IMR-90 (cell line): ENCODE measurements around the gene MYH11. TPM values are rescaled to one million over a fixed set of nuclear protein-coding genes. Genes with fewer than 3 reads are reported as not detected.
A peak's percentile ranks its signal among the peaks of the same experiment; 100 is the strongest.

Source experiments
- ATAC-seq: fragments of 200-7000 bp; cut with Tn5 transposase; 2 replicates; pipeline ENCODE4 v1.9.1; 2020; ENCODE audit warnings: low read depth, mild to moderate bottlenecking, moderate library complexity
- BruUV-seq: library from RNA; stranded (reverse); fragments of 400-500 nt; replicated peaks from 2 replicates; lab custom pipeline; 2021; lab: Mats Ljungman, UMichigan
- CTCF ChIA-PET: fragments of 300-600 bp; formaldehyde crosslinking; extraction: SDS; loops from one replicate; lab custom pipeline; 2021; ENCODE audit warnings: antibody characterized with exemption; lab: Yijun Ruan, JAX
- POLR2A ChIA-PET: fragments of 300-600 bp; sonication (Branson Sonifier 250); formaldehyde crosslinking; loops from one replicate; lab custom pipeline; 2022; ENCODE audit warnings: antibody characterized with exemption; ENCODE audit not compliant: unreplicated experiment; lab: Charles Lee
- DNase-seq: peaks from one replicate; pipeline ENCODE4 v3.0.0; 2013
- H2AFZ ChIP-seq: replicated peaks from 2 replicates; pipeline ENCODE3; 2013; ENCODE audit warnings: low read length, mild to moderate bottlenecking; ENCODE audit not compliant: poor library complexity
- H2AK5ac ChIP-seq: 2 replicates; pipeline ENCODE4 v1.6.1; 2013; ENCODE audit warnings: low read depth, low read length, inconsistent platforms
- H2AK9ac ChIP-seq: replicated peaks from 2 replicates; pipeline ENCODE3; 2013; ENCODE audit warnings: mild to moderate bottlenecking, low read depth, low read length, moderate library complexity; ENCODE audit not compliant: poor library complexity
- H2BK120ac ChIP-seq: 2 replicates; pipeline ENCODE4 v1.6.1; 2013; ENCODE audit warnings: low read depth, low read length, inconsistent platforms
- H2BK15ac ChIP-seq: 3 replicates; pipeline ENCODE4 v1.6.1; 2013; ENCODE audit warnings: low read depth, low read length, inconsistent platforms
- H2BK20ac ChIP-seq: 2 replicates; pipeline ENCODE4 v1.6.1; 2013; ENCODE audit warnings: low read depth, mild to moderate bottlenecking, inconsistent platforms, low read length, moderate library complexity
- H2BK5ac ChIP-seq: 2 replicates; pipeline ENCODE4 v1.6.1; 2013; ENCODE audit warnings: mild to moderate bottlenecking, low read depth, low read length, inconsistent platforms; ENCODE audit not compliant: poor library complexity, severe bottlenecking
- H3K14ac ChIP-seq: replicated peaks from 2 replicates; pipeline ENCODE4 v1.6.1; 2013; ENCODE audit warnings: low read depth, low read length, inconsistent platforms
- H3K18ac ChIP-seq: 2 replicates; pipeline ENCODE4 v1.6.1; 2013; ENCODE audit warnings: low read depth, low read length, control low read depth
- H3K23ac ChIP-seq: 2 replicates; pipeline ENCODE4 v1.6.1; 2013; ENCODE audit warnings: low read depth, low read length, inconsistent platforms
- H3K27ac ChIP-seq: 2 replicates; pipeline ENCODE4 v1.5.1; 2013; ENCODE audit warnings: mild to moderate bottlenecking, control low read depth, low read length; ENCODE audit not compliant: insufficient read depth
- H3K27me3 ChIP-seq: 2 replicates; pipeline ENCODE4 v1.6.1; 2013; ENCODE audit warnings: low read length; ENCODE audit not compliant: control insufficient read depth, insufficient read depth
- H3K36me3 ChIP-seq: 2 replicates; pipeline ENCODE4 v1.6.1; 2013; ENCODE audit warnings: low read length, mixed read lengths; ENCODE audit not compliant: control insufficient read depth, insufficient read depth
- H3K4ac ChIP-seq: 2 replicates; pipeline ENCODE4 v1.6.1; 2013; ENCODE audit warnings: low read depth, low read length, inconsistent platforms
- H3K4me1 ChIP-seq: 2 replicates; pipeline ENCODE4 v1.6.1; 2013; ENCODE audit warnings: low read length, mixed read lengths; ENCODE audit not compliant: control insufficient read depth, insufficient read depth
- H3K4me2 ChIP-seq: 2 replicates; pipeline ENCODE4 v1.6.1; 2013; ENCODE audit warnings: low read depth, mild to moderate bottlenecking, control low read depth, low read length, moderate library complexity
- H3K4me3 ChIP-seq: 2 replicates; pipeline ENCODE4 v1.5.1; 2013; ENCODE audit warnings: low read depth, mild to moderate bottlenecking, control low read depth, low read length, moderate library complexity; ENCODE audit not compliant: insufficient read depth
- H3K56ac ChIP-seq: 2 replicates; pipeline ENCODE4 v1.6.1; 2013; ENCODE audit warnings: low read length, inconsistent platforms; ENCODE audit not compliant: insufficient read depth; ENCODE audit errors: extremely low read depth
- H3K79me1 ChIP-seq, 2 experiments: 2 replicates each; pipeline ENCODE4 v1.6.1; 2013; ENCODE audit warnings: low read length in 2 of 2, inconsistent platforms in 1 of 2, low read depth in 1 of 2
- H3K9ac ChIP-seq: 2 replicates; pipeline ENCODE4 v1.6.1; 2013; ENCODE audit warnings: low read depth, low read length, control low read depth
- H3K9me1 ChIP-seq: 2 replicates; pipeline ENCODE4 v1.6.1; 2013; ENCODE audit warnings: low read length, inconsistent platforms; ENCODE audit not compliant: insufficient read depth
- H3K9me3 ChIP-seq: 2 replicates; pipeline ENCODE4 v1.6.1; 2013; ENCODE audit warnings: low read length; ENCODE audit not compliant: control insufficient read depth, insufficient read depth
- H4K20me1 ChIP-seq: 2 replicates; pipeline ENCODE4 v1.6.1; 2013; ENCODE audit warnings: low read length, inconsistent platforms; ENCODE audit not compliant: insufficient read depth
- H4K5ac ChIP-seq: 2 replicates; pipeline ENCODE4 v1.6.1; 2013; ENCODE audit warnings: mild to moderate bottlenecking, low read depth, low read length, control low read depth
- H4K8ac ChIP-seq, 2 experiments: 2 replicates each; pipeline ENCODE4 v1.6.1; 2013; ENCODE audit warnings: low read depth in 2 of 2, low read length in 2 of 2, control low read depth in 1 of 2, inconsistent platforms in 1 of 2
- H4K91ac ChIP-seq: 2 replicates; pipeline ENCODE4 v1.6.1; 2013; ENCODE audit warnings: low read depth, low read length, inconsistent platforms; ENCODE audit not compliant: insufficient read depth
- BHLHE40 ChIP-seq: fragments of 150-350 bp; IDR thresholded peaks from 2 replicates; pipeline ENCODE4 v1.6.1; 2016; ENCODE audit warnings: mild to moderate bottlenecking, low read depth, low read length
- CHD1 ChIP-seq: IDR thresholded peaks from 2 replicates; pipeline ENCODE4 v1.6.1; 2012; ENCODE audit warnings: low read depth, low read length, improper control_type of control experiment
- CTCF ChIP-seq: conservative IDR thresholded peaks from 2 replicates; pipeline ENCODE4 v1.5.1; 2012; ENCODE audit warnings: mild to moderate bottlenecking, low read depth, low read length, improper control_type of control experiment
- ELK1 ChIP-seq: fragments of 150-350 bp; IDR thresholded peaks from 2 replicates; pipeline ENCODE4 v1.6.1; 2016; ENCODE audit warnings: low read depth, mild to moderate bottlenecking, low read length, moderate library complexity, borderline replicate concordance
- FOS ChIP-seq: fragments of 150-350 bp; IDR thresholded peaks from 2 replicates; pipeline ENCODE4 v1.6.1; 2016; ENCODE audit warnings: low read depth, low read length
- MAFK ChIP-seq: IDR thresholded peaks from 2 replicates; pipeline ENCODE4 v1.6.1; 2012; ENCODE audit warnings: low read depth, low read length, improper control_type of control experiment
- MAZ ChIP-seq: IDR thresholded peaks from 2 replicates; pipeline ENCODE4 v1.6.1; 2012; ENCODE audit warnings: low read depth, mild to moderate bottlenecking, low read length, improper control_type of control experiment, moderate library complexity, borderline replicate concordance
- MXI1 ChIP-seq: IDR thresholded peaks from 2 replicates; pipeline ENCODE4 v1.6.1; 2012; ENCODE audit warnings: low read depth, mild to moderate bottlenecking, low read length, moderate library complexity, borderline replicate concordance
- NFE2L2 ChIP-seq: fragments of 150-350 bp; IDR thresholded peaks from 2 replicates; pipeline ENCODE4 v1.6.1; 2016; ENCODE audit warnings: low read depth, mild to moderate bottlenecking, low read length
- POLR2A ChIP-seq: IDR thresholded peaks from 2 replicates; pipeline ENCODE4 v1.6.1; 2012; ENCODE audit warnings: mild to moderate bottlenecking, low read depth, low read length
- RAD21 ChIP-seq: IDR thresholded peaks from 2 replicates; pipeline ENCODE4 v1.6.1; 2012; ENCODE audit warnings: low read length, improper control_type of control experiment
- RCOR1 ChIP-seq: IDR thresholded peaks from 2 replicates; pipeline ENCODE4 v1.6.1; 2012; ENCODE audit warnings: mild to moderate bottlenecking, low read length, improper control_type of control experiment; ENCODE audit not compliant: insufficient replicate concordance
- RFX5 ChIP-seq: IDR thresholded peaks from 2 replicates; pipeline ENCODE4 v1.8.0; 2012; ENCODE audit warnings: low read depth, mild to moderate bottlenecking, low read length, moderate library complexity
- SMC3 ChIP-seq: fragments of 150-350 bp; IDR thresholded peaks from 2 replicates; pipeline ENCODE4 v1.6.1; 2016; ENCODE audit warnings: low read depth, mild to moderate bottlenecking, antibody characterized with exemption, low read length, moderate library complexity
- USF2 ChIP-seq: fragments of 150-350 bp; IDR thresholded peaks from 2 replicates; pipeline ENCODE4 v1.6.1; 2017; ENCODE audit warnings: mild to moderate bottlenecking, antibody characterized with exemption, low read length, low read depth
- WGBS, 2 experiments: methylation state at CpG; one replicate each; pipeline versions ENCODE4 v1.1.5 to v1.1.7; 2013; ENCODE audit warnings: missing lambda C conversion rate in 2 of 2; ENCODE audit not compliant: insufficient read length in 1 of 2; ENCODE audit errors: extremely low coverage in 2 of 2; 5-methylcytosine and 5-hydroxymethylcytosine counted together
- dilution Hi-C: fragments of 300-500 bp; cut with HindIII; formaldehyde crosslinking; loops from one replicate; pipeline ENCODE4 v1.14.3; 2018; ENCODE audit warnings: low sequenced_read_pairs; ENCODE audit not compliant: unreplicated experiment
- in situ Hi-C: fragments of 300-500 bp; cut with MboI; formaldehyde crosslinking; loops from 3 replicates; pipeline ENCODE4 v1.14.3; 2019; ENCODE audit warnings: low sequenced_read_pairs, inconsistent platforms, mixed read lengths
- intact Hi-C: fragments of 100-400 bp; cut with micrococcal nuclease; formaldehyde crosslinking; loops from 2 replicates; pipeline ENCODE4 v1.10.0; 2022
- polyA plus RNA-seq, 3 experiments: library from polyadenylated mRNA; depleted of rRNA; stranded (reverse); fragments of >200 nt; gene quantifications; 2 replicates each; pipeline ENCODE4 v1.2.3, GENCODE V29; 2012; ENCODE audit warnings: low replicate concordance in 1 of 3
- total RNA-seq: library from RNA; depleted of rRNA; stranded (reverse); fragments of >200 nt; gene quantifications from 2 replicates; pipeline ENCODE4 v1.2.3, GENCODE V29; 2012

MYH11 gene
- total and polyA plus RNA-seq, 2 of the 4 experiments (the other 2 are of a cell fraction): under 0.01 to 0.12 TPM

- H3K4me1 ChIP-seq: peaks cover 19% of the 10 kb centered on the region
- H3K9ac ChIP-seq: peak overlapping the region; percentile 60
- no TSS peak for BruUV-seq
- ChIA-PET CTCF (no interaction called here), POLR2A (interaction anchor here (1.4 kb wide), 1 partner anchor 9 kb away, joined by 4 read pairs; the partner anchor contains the start of gene CEP20)
- no peaks in the 10 kb centered on the region; the same call in 1 of the 2 replicates for H4K20me1 ChIP-seq
- H3K27me3 ChIP-seq: no peaks in the 10 kb centered on the region
- peak overlapping the region; percentile 95; the same call in 2 of the 3 replicates for H2BK15ac ChIP-seq
- peak overlapping the region; percentile 96 for H3K18ac ChIP-seq
- intact Hi-C loops: loop anchor here (5.0 kb wide), 1 partner anchor 68 kb away; the partner anchor contains the start of gene ABCC1
- peak overlapping the region; percentile 96 for H2BK20ac ChIP-seq
- ATAC-seq (peak; percentile 84), DNase-seq (peak; percentile 96)
- peak overlapping the region; percentile 90 for H3K56ac ChIP-seq
- no peak overlapping the region for H3K4me2 ChIP-seq
- in situ Hi-C loops: loop anchor here (25.0 kb wide), 1 partner anchor 133 kb away; no protein-coding TSS in a partner anchor
- H3K9me3 ChIP-seq: no peaks in the 10 kb centered on the region
- H2BK5ac ChIP-seq: peak overlapping the region; percentile 98
- peak overlapping the region; percentile 99 for H2BK120ac ChIP-seq
- H4K8ac ChIP-seq: peak overlapping the region; percentile 37 to 95
- H2AK5ac ChIP-seq: peak overlapping the region; percentile 90
- peak overlapping the region; percentile 62 for H3K14ac ChIP-seq
- peaks cover 19% of the 10 kb centered on the region for H3K9me1 ChIP-seq
- H4K91ac ChIP-seq: peak overlapping the region; percentile 96
- H3K27ac ChIP-seq: peak overlapping the region; percentile 99
- peak overlapping the region; percentile 96 for H4K5ac ChIP-seq
- H3K36me3 ChIP-seq: peaks cover 28% of the 10 kb centered on the region
- H2AK9ac ChIP-seq: peak overlapping the region; percentile 85
- H3K23ac ChIP-seq: peak overlapping the region; percentile 75; the same call in 1 of the 2 replicates
- dilution Hi-C loops: no loop called here
- no peak overlapping the region for H2AFZ ChIP-seq
- WGBS, 2 experiments: no CpG with 5 or more reads among the region's 2 CpGs
- H3K4me3 ChIP-seq: no peak overlapping the region
- H3K4ac ChIP-seq: peak overlapping the region; percentile 88
- H3K79me1 ChIP-seq: peaks cover 37 to 71% of the 10 kb centered on the region in 2 experiments
- no peak for TF ChIP-seq RAD21
- no peak for TF ChIP-seq RFX5
- peak; percentile 66 for TF ChIP-seq FOS
- peak; percentile 99 for TF ChIP-seq NFE2L2
- TF ChIP-seq CTCF: no peak
- no peak for TF ChIP-seq MAZ
- TF ChIP-seq CHD1: no peak
- no peak for TF ChIP-seq MXI1
- TF ChIP-seq MAFK: peak; percentile 84
- no peak for TF ChIP-seq SMC3
- no peak for TF ChIP-seq USF2
- no peak for TF ChIP-seq ELK1
- TF ChIP-seq RCOR1: no peak
- TF ChIP-seq POLR2A: no peak
- peak; percentile 48; the same call in 1 of the 2 replicates for TF ChIP-seq BHLHE40
These were observed 22.5 kb upstream of the MYH11 start for GRCh38 chr16:15879255-15879811.
